ENCODE results near the gene NUCB1.

Gene NUCB1

DNA sequence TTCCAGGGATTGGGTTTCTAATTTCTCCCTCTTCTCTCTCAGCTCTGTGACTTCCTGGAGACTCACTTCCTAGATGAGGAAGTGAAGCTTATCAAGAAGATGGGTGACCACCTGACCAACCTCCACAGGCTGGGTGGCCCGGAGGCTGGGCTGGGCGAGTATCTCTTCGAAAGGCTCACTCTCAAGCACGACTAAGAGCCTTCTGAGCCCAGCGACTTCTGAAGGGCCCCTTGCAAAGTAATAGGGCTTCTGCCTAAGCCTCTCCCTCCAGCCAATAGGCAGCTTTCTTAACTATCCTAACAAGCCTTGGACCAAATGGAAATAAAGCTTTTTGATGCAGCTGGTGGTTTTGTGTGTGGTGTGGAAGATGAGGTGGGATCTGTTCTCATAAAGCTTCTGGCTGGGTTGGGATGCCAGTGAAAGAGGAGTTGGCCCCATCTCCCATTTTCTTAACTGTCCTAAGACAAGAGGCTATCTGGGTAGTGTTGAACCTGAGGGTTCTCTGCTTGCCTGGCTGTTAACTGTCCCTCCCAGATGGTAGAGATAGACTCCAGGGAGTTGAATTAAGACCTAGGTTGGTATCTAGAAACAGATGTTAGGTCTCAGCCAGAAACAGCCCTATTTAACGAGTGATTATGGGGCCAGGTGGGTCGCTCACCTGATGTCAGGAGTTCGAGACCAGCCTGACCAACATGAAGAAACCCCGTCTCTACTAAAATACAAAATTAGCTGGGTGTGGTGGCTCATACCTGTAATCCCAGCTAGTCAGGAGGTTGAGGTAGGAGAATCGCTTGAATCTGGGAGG is 66.6 kb downstream of the NUCB1 start:
- Histone ChIP-seq H2AFZ (ENCODE audit: low read depth, low read length, severe bottlenecking) (no peak overlapping the region), H3K9me2 (replicated peaks; ENCODE audit: insufficient read depth, low read length) (no peaks in the 10 kb centered on the region), H3K79me2 (ENCODE audit: insufficient read depth, low read length) (peaks cover 14% of the 10 kb centered on the region), H3F3A (ENCODE audit: insufficient read depth) (peaks cover 48% of the 10 kb centered on the region), H3K4me3 (ENCODE audit: insufficient read depth, low read length, poor library complexity, severe bottlenecking) (peak overlapping the region; percentile 72), H3K4me2 (ENCODE audit: low read depth, low read length, poor library complexity, severe bottlenecking) (peak overlapping the region; percentile 77), H3K27ac (ENCODE audit: low read depth, low read length) (peak overlapping the region; percentile 61; the same call in 1 of the 2 replicates), H3K27me3 (ENCODE audit: low read length) (no peaks in the 10 kb centered on the region), H3K36me3 (ENCODE audit: low read length) (no peaks in the 10 kb centered on the region), H3K9me3 (ENCODE audit: insufficient read depth, low read length) (no peaks in the 10 kb centered on the region), H3K9ac (ENCODE audit: low read length) (peak overlapping the region; percentile 73), H4K20me1 (ENCODE audit: low read depth, low read length) (no peaks in the 10 kb centered on the region)
- TF ChIP-seq, protein P1, sequence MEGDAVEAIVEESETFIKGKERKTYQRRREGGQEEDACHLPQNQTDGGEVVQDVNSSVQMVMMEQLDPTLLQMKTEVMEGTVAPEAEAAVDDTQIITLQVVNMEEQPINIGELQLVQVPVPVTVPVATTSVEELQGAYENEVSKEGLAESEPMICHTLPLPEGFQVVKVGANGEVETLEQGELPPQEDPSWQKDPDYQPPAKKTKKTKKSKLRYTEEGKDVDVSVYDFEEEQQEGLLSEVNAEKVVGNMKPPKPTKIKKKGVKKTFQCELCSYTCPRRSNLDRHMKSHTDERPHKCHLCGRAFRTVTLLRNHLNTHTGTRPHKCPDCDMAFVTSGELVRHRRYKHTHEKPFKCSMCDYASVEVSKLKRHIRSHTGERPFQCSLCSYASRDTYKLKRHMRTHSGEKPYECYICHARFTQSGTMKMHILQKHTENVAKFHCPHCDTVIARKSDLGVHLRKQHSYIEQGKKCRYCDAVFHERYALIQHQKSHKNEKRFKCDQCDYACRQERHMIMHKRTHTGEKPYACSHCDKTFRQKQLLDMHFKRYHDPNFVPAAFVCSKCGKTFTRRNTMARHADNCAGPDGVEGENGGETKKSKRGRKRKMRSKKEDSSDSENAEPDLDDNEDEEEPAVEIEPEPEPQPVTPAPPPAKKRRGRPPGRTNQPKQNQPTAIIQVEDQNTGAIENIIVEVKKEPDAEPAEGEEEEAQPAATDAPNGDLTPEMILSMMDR (IDR thresholded peaks at IDR 0.05; ENCODE audit: insufficient read depth, low read length, poor library complexity, severe bottlenecking), result no peak
- no peak for TF ChIP-seq EZH2phosphoT487 (conservative IDR thresholded peaks at IDR 0.05; ENCODE audit: low read length)

DNA sequence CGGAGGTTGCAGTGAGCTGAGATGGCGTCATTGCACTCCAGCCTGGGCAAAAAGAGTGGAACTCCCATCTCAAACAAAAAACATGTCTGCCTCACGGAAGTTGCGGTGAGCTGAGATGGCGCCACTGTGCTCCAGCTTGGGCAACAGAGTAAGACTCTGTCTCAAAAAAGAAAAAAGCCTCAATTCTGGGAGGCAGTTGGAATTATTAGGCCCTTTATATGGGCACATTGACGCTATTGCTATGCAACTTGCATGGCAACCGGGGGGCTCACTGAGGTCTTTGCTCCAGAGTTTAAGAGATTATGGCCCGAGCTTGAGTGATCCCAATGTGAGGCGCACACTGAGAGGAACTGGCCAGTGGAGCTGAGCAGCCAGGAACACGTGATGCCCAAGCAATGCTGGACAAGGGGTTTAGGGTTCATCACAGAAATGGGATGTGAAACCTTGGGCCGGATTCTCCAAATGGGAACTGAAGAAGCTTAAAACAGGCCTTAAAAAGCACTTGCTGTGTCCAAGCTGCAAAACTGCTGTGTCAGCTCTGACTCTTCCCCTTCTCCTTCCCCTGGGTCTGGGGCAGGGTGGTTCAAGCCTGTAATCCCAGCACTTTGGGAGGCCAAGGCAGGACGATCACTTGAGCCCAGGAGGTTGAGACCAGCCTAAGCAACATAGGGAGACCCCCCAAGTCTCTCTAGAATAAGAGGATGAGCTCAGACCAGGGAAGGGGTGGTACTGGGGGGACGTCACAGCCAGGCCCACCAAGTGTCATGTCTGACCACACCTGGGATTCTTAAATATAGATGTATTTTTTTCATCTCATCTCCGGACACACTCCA is 67.5 kb downstream of the NUCB1 start:
- no peaks in the 10 kb centered on the region for H3K36me3 ChIP-seq (ENCODE audit: low read length)
- no peak overlapping the region for H3K4me2 ChIP-seq (ENCODE audit: low read depth, low read length, poor library complexity, severe bottlenecking)
- no peak overlapping the region for H3K4me3 ChIP-seq (ENCODE audit: insufficient read depth, low read length, poor library complexity, severe bottlenecking)
- H3K9me2 ChIP-seq (replicated peaks; ENCODE audit: insufficient read depth, low read length), result no peaks in the 10 kb centered on the region
- H3K9ac ChIP-seq (ENCODE audit: low read length), result no peak overlapping the region
- H3K27me3 ChIP-seq (ENCODE audit: low read length), result no peaks in the 10 kb centered on the region
- H3K27ac ChIP-seq (ENCODE audit: low read depth, low read length), result peak overlapping the region; percentile 33; the same call in 1 of the 2 replicates
- no peaks in the 10 kb centered on the region for H4K20me1 ChIP-seq (ENCODE audit: low read depth, low read length)
- peaks cover 14% of the 10 kb centered on the region for H3K79me2 ChIP-seq (ENCODE audit: insufficient read depth, low read length)
- no peaks in the 10 kb centered on the region for H3K9me3 ChIP-seq (ENCODE audit: insufficient read depth, low read length)
- no peak for TF ChIP-seq EZH2phosphoT487 (conservative IDR thresholded peaks at IDR 0.05; ENCODE audit: low read length)
- TF ChIP-seq, protein P1 (IDR thresholded peaks at IDR 0.05; ENCODE audit: insufficient read depth, low read length, poor library complexity, severe bottlenecking), result no peak
- peaks cover 40% of the 10 kb centered on the region for H3F3A ChIP-seq (ENCODE audit: insufficient read depth)
- no peak overlapping the region for H2AFZ ChIP-seq (ENCODE audit: low read depth, low read length, severe bottlenecking)

- H3K4me2 ChIP-seq (ENCODE audit: low read depth, low read length, poor library complexity, severe bottlenecking), result no peak overlapping the region
- no peak overlapping the region for H2AFZ ChIP-seq (ENCODE audit: low read depth, low read length, severe bottlenecking)
- no peaks in the 10 kb centered on the region for H3K9me3 ChIP-seq (ENCODE audit: insufficient read depth, low read length)
- no peaks in the 10 kb centered on the region for H3K36me3 ChIP-seq (ENCODE audit: low read length)
- no peak overlapping the region for H3K4me3 ChIP-seq (ENCODE audit: insufficient read depth, low read length, poor library complexity, severe bottlenecking)
- H3K27me3 ChIP-seq (ENCODE audit: low read length), result no peaks in the 10 kb centered on the region
- TF ChIP-seq EZH2phosphoT487 (conservative IDR thresholded peaks at IDR 0.05; ENCODE audit: low read length), result no peak
- TF ChIP-seq, protein P1 (IDR thresholded peaks at IDR 0.05; ENCODE audit: insufficient read depth, low read length, poor library complexity, severe bottlenecking), result no peak
- peaks cover 14% of the 10 kb centered on the region for H3K79me2 ChIP-seq (ENCODE audit: insufficient read depth, low read length)
- peaks cover 39% of the 10 kb centered on the region for H3F3A ChIP-seq (ENCODE audit: insufficient read depth)
- no peak overlapping the region for H3K9ac ChIP-seq (ENCODE audit: low read length)
- no peaks in the 10 kb centered on the region for H4K20me1 ChIP-seq (ENCODE audit: low read depth, low read length)
- no peaks in the 10 kb centered on the region for H3K9me2 ChIP-seq (replicated peaks; ENCODE audit: insufficient read depth, low read length)
- peak overlapping the region; percentile 33; the same call in 1 of the 2 replicates for H3K27ac ChIP-seq (ENCODE audit: low read depth, low read length)
Measured at GRCh38 chr19:48968179-48968661, 68.1 kb downstream of the NUCB1 start.
